ENCODE data around the gene RELL1. TPM values are rescaled to one million over a fixed set of nuclear protein-coding genes. Genes with fewer than 3 reads are reported as not detected.

RELL1 gene
- total RNA-seq, 2 experiments from 2014 or later: 48.6 to 50.3 TPM

GRCh38 chr4:37586194-37586593, 100.0 kb downstream of the RELL1 start:
- Histone ChIP-seq H3K9me3 (ENCODE audit: control insufficient read depth in 1 of 2, insufficient read depth in 1 of 2, low read length in 2 of 2) (peaks cover 6 to 11% of the 10 kb centered on the region in 2 experiments), H3K27me3 (ENCODE audit: control insufficient read depth in 1 of 2, insufficient read depth in 2 of 2, low read length in 2 of 2) (peaks cover 17 to 27% of the 10 kb centered on the region in 2 experiments), H3K4me1 (ENCODE audit: insufficient read depth, low read length) (peaks cover 2% of the 10 kb centered on the region), H3K36me3 (ENCODE audit: insufficient read depth, low read length) (no peaks in the 10 kb centered on the region), H3K4me3 (ENCODE audit: low read length) (no peak overlapping the region), H3K27ac (ENCODE audit: low read depth in 1 of 2, low read length in 2 of 2) (no peak overlapping the region)
- H3K36me3 Mint-ChIP-seq (ENCODE audit: low read depth): peaks cover 18% of the 10 kb centered on the region
- intact Hi-C loops (cut with DNase I, micrococcal nuclease): no loop called here
- ChIA-PET CTCF (no interaction called here), POLR2A (no interaction called here)
- ATAC-seq (ENCODE audit: poor library complexity) (no peak), DNase-seq (no peak)
- no peak overlapping the region for H3K4me3 Mint-ChIP-seq
- no peak for TF ChIP-seq CTCF (IDR thresholded peaks at IDR 0.05)
- peaks cover 48% of the 10 kb centered on the region for H3K27me3 Mint-ChIP-seq
- H3K9me3 Mint-ChIP-seq: peaks cover 9% of the 10 kb centered on the region
- no peak overlapping the region for H3K27ac Mint-ChIP-seq
- H3K4me1 Mint-ChIP-seq (ENCODE audit: low read depth): peaks cover 12% of the 10 kb centered on the region

GRCh38 chr4:37584493-37585060, 101.6 kb downstream of the RELL1 start:
- peaks cover 15 to 17% of the 10 kb centered on the region in 2 experiments for H3K9me3 ChIP-seq (ENCODE audit: control insufficient read depth in 1 of 2, insufficient read depth in 1 of 2, low read length in 2 of 2)
- Mint-ChIP-seq H3K4me1 (ENCODE audit: low read depth) (peaks cover 12% of the 10 kb centered on the region), H3K9me3 (peaks cover 10% of the 10 kb centered on the region), H3K4me3 (no peak overlapping the region), H3K36me3 (ENCODE audit: low read depth) (peaks cover 24% of the 10 kb centered on the region), H3K27me3 (peaks cover 59% of the 10 kb centered on the region), H3K27ac (no peak overlapping the region)
- no peak overlapping the region for H3K4me3 ChIP-seq (ENCODE audit: low read length)
- TF ChIP-seq CTCF (IDR thresholded peaks at IDR 0.05): no peak
- ChIA-PET CTCF (no interaction called here), POLR2A (no interaction called here)
- H3K27me3 ChIP-seq (ENCODE audit: control insufficient read depth in 1 of 2, insufficient read depth in 2 of 2, low read length in 2 of 2): peaks cover 17 to 28% of the 10 kb centered on the region in 2 experiments
- H3K4me1 ChIP-seq (ENCODE audit: insufficient read depth, low read length): peaks cover 2% of the 10 kb centered on the region
- DNase-seq: no peak
- no peaks in the 10 kb centered on the region for H3K36me3 ChIP-seq (ENCODE audit: insufficient read depth, low read length)
- intact Hi-C loops (cut with DNase I, micrococcal nuclease): no loop called here
- H3K27ac ChIP-seq (ENCODE audit: low read depth in 1 of 2, low read length in 2 of 2): no peak overlapping the region
- no peak for ATAC-seq (ENCODE audit: poor library complexity)

GRCh38 chr4:37584071-37584470, 102.1 kb downstream of the RELL1 start:
- H3K27me3 Mint-ChIP-seq: peaks cover 65% of the 10 kb centered on the region
- DNase-seq: no peak
- Histone ChIP-seq H3K27ac (ENCODE audit: low read depth in 1 of 2, low read length in 2 of 2) (no peak overlapping the region), H3K9me3 (ENCODE audit: control insufficient read depth in 1 of 2, insufficient read depth in 1 of 2, low read length in 2 of 2) (peaks cover 15 to 17% of the 10 kb centered on the region in 2 experiments), H3K36me3 (ENCODE audit: insufficient read depth, low read length) (no peaks in the 10 kb centered on the region), H3K4me3 (ENCODE audit: low read length) (no peak overlapping the region), H3K27me3 (ENCODE audit: control insufficient read depth in 1 of 2, insufficient read depth in 2 of 2, low read length in 2 of 2) (peaks cover 17 to 28% of the 10 kb centered on the region in 2 experiments), H3K4me1 (ENCODE audit: insufficient read depth, low read length) (peaks cover 2% of the 10 kb centered on the region)
- H3K9me3 Mint-ChIP-seq: peaks cover 13% of the 10 kb centered on the region
- ChIA-PET CTCF (no interaction called here), POLR2A (no interaction called here)
- H3K27ac Mint-ChIP-seq: no peak overlapping the region
- intact Hi-C loops (cut with DNase I, micrococcal nuclease): no loop called here
- H3K4me3 Mint-ChIP-seq: no peak overlapping the region
- ATAC-seq (ENCODE audit: poor library complexity): no peak
- no peak for TF ChIP-seq CTCF (IDR thresholded peaks at IDR 0.05)
- H3K4me1 Mint-ChIP-seq (ENCODE audit: low read depth): peaks cover 12% of the 10 kb centered on the region
- H3K36me3 Mint-ChIP-seq (ENCODE audit: low read depth): peaks cover 28% of the 10 kb centered on the region

Measured in CD4-positive, alpha-beta T cell (primary cell).